Mucosa of descending colon (tissue), 3 donors: ENCODE data around the gene MCHR2. TPM values are rescaled to one million over a fixed set of nuclear protein-coding genes. Genes with fewer than 3 reads are reported as not detected.
A peak's percentile ranks its signal among the peaks of the same experiment; 100 is the strongest.

Experiments
- ATAC-seq: fragments of 200-7000 bp; cut with Tn5 transposase; one replicate; pipeline ENCODE4 v1.9.1; 2020; ENCODE audit warnings: mild to moderate bottlenecking, moderate library complexity
- DNase-seq, 3 donors: peaks; one replicate each; pipeline ENCODE4 v3.0.0-alpha.2; 2020
- H3K36me3 ChIP-seq: fragments of 200-600 bp; one replicate; pipeline ENCODE4 v1.8.0; 2021; ENCODE audit warnings: low read depth, mild to moderate bottlenecking
- H3K4me1 ChIP-seq: fragments of 200-600 bp; one replicate; pipeline ENCODE4 v1.8.0; 2021; ENCODE audit warnings: low read depth, mild to moderate bottlenecking
- H3K4me3 ChIP-seq: fragments of 200-600 bp; one replicate; pipeline ENCODE4 v1.8.0; 2021; ENCODE audit warnings: mild to moderate bottlenecking
- H3K9me3 ChIP-seq: fragments of 200-600 bp; one replicate; pipeline ENCODE4 v1.8.0; 2021; ENCODE audit warnings: mild to moderate bottlenecking
- intact Hi-C, 2 donors: fragments of 100-400 bp; cut with DNase I in 1 of 2; cut with micrococcal nuclease in 1 of 2; formaldehyde crosslinking; loops; one replicate each; pipeline versions ENCODE4 v1.11.0 to v1.11.1; 2022; cut with DNase I, micrococcal nuclease
- total RNA-seq, 3 donors: library from RNA; stranded (reverse); fragmentation: NEBNext Ultra II Directional in 2 of 3; extraction: Animal tissue kit (Norgen Biotek cat#: 25700) in 2 of 3; gene quantifications; one replicate each; pipeline versions ENCODE4 v1.2.1 to v1.2.4, GENCODE V29; 2021 to 2023
- TF ChIP-seq, protein P1 (sequence below): fragments of 200-600 bp; IDR thresholded peaks from one replicate; pipeline ENCODE4 v1.8.0; 2022; ENCODE audit warnings: antibody characterized with exemption, mild to moderate bottlenecking
- donor health status: DM: no; HTN: no; CAD: no; lungs with moderate emphysema.
- donor health status: DM: no; HTN: no; CAD: no.
- donor health status: DM: no; HTN: yes; CAD: no.

MCHR2 gene
- total RNA-seq, 3 donors from 2014 or later: not detected

DNA sequence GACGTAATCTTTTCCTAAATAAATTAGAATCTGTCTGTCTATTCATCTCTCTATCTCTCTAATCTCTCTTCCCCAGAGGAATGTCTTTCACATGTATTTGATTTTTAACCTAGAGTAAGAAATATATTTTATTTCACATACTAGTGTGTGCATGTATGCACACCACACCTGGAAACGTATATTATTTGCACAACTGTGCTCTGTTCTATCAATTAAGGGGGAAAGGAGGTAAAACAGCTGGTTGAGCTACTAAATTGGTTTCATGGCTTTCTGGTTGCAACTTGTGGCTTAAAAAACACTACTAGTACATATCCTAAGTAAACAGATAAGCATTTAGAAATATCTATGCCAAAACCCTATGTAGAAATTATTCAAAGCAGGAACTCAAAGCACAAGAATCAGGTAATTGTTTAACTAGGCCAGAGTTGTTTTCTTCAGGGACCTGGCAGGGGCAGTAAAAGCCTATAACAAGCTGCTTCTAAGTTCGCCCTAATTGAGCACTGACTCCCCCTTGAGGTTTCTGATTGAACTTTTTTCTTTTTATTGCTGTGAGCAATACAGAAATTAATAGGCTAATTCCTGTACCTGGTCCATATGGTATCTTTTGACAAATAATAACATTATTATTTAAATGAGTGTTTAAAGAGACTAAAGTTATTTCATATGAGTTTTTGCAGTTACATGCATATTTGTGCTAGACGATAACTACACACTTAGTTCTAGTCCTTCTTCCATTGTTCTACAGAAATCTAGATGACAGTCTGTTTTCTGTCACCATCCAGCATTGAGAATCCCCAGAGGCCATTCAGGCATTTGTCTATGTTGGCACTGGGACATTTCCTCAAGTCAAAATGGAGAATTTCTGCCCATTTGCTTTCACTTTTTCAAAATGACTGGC is 88.6 kb downstream of the MCHR2 start:
- DNase-seq (peak in 1 of 3 donors; percentile 6), ATAC-seq (peak; percentile 49)
- H3K9me3 ChIP-seq: no peaks in the 10 kb centered on the region
- intact Hi-C loops: no loop called here
- TF ChIP-seq, protein P1, sequence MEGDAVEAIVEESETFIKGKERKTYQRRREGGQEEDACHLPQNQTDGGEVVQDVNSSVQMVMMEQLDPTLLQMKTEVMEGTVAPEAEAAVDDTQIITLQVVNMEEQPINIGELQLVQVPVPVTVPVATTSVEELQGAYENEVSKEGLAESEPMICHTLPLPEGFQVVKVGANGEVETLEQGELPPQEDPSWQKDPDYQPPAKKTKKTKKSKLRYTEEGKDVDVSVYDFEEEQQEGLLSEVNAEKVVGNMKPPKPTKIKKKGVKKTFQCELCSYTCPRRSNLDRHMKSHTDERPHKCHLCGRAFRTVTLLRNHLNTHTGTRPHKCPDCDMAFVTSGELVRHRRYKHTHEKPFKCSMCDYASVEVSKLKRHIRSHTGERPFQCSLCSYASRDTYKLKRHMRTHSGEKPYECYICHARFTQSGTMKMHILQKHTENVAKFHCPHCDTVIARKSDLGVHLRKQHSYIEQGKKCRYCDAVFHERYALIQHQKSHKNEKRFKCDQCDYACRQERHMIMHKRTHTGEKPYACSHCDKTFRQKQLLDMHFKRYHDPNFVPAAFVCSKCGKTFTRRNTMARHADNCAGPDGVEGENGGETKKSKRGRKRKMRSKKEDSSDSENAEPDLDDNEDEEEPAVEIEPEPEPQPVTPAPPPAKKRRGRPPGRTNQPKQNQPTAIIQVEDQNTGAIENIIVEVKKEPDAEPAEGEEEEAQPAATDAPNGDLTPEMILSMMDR: no peak
- H3K4me3 ChIP-seq: no peak overlapping the region
- H3K4me1 ChIP-seq: no peaks in the 10 kb centered on the region
- H3K36me3 ChIP-seq: no peaks in the 10 kb centered on the region

DNA sequence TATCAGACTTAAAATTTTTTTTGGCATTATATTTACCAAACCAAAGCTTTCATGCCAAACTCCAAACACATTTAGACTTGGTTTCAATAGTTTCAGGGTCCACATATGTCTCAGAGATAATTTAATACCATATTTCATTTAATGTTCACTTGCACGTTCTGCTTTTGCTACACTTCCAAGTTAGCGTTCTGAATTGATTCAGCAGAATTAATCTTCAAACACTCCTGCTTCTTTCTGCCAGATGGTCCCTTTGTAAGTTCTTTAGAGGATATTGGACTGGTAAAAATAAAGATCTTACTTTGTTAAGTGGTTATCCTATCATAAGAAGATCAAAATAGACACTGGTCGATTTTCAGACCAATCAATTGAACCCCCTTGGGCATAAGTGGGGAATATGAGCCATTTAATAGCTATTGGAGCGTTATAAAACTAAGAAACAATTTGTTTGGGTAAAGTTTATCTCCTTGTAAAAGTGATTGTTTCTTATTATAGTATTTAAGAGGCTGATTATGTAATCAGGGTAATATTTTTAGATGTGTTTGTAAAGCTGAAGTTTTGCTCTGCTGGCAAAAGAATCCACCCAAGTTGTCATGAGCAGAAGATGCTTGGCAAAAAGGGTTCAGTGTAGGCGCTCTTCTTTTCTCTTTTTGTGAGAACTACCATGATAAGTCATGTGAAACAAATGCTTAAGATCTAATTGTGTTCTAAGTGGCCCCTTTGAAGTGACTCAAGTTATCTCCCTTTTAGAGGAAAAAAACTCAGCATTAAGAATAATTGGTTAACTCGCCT is 92.2 kb downstream of the MCHR2 start:
- intact Hi-C loops: no loop called here
- Histone ChIP-seq H3K36me3 (no peaks in the 10 kb centered on the region), H3K4me1 (no peaks in the 10 kb centered on the region), H3K9me3 (no peaks in the 10 kb centered on the region), H3K4me3 (no peak overlapping the region)
- no peak for DNase-seq
- ATAC-seq: no peak
- TF ChIP-seq, protein P1: no peak

DNA sequence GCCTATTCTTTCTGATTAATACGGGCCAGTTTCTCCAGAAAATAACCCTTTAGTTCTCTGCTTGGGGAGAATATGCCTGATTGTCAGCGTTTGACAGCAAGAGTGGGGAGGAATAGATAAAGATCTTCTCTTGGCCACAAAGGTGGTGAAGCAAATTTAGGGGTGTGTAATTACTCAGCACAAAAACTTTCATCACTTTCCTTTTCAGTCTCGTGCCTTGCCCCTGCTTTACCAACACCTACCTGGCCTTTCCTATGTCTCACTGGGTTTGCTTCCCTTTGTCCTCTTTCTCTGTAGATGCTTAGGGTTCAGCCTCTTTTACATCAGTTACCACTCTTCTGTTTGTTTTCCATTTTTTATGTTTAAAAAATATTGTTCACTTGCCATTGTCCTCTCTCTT is 99.2 kb downstream of the MCHR2 start:
- intact Hi-C loops: no loop called here

DNA sequence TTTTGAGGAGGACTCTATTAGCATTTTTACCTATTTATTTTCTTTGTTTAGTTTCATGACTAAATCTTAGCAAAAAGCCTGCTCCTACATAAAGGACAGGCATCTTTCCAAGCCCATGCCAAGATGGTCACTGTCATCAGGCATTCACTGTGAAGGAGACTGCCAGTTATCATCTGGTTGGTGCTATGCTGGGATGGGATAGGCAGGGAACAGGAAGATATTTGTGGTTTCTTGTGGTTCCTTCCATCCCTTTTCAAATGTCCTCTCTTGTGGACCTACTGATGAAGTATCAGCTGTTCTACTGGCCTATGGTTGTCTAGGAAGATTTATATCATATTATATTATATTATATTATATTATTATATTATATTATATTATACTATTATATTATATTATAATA is 107.0 kb downstream of the MCHR2 start:
- Histone ChIP-seq H3K9me3 (no peaks in the 10 kb centered on the region), H3K4me1 (no peaks in the 10 kb centered on the region), H3K4me3 (no peak overlapping the region), H3K36me3 (no peaks in the 10 kb centered on the region)
- TF ChIP-seq, protein P1: no peak
- DNase-seq (no peak), ATAC-seq (no peak)
- intact Hi-C loops: no loop called here

More for the DNA sequence above, 99.2 kb downstream of the MCHR2 start:
- H3K9me3 ChIP-seq: no peaks in the 10 kb centered on the region
- H3K4me1 ChIP-seq: no peaks in the 10 kb centered on the region
- TF ChIP-seq, protein P1: no peak
- ATAC-seq: no peak
- DNase-seq: no peak
- no peak overlapping the region for H3K4me3 ChIP-seq
- no peaks in the 10 kb centered on the region for H3K36me3 ChIP-seq

DNA sequence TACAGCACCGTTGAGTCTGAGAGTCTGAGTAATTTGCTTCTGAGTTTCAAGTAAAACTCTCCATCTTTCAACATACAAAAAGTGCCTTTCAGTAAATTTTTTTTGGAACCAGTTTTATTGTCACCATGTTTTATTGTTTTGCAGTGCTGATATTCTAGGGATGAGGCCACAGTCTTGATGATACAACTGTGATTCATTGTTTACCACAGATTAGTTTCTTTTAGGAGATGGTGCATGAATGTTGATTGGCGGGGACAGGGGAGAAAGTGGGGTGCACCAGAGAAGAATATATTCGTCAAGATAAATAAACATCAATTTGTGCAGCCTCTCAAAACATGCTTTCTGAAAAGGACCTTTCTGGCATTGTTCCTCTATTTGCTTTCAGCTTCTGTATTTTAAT is 109.0 kb downstream of the MCHR2 start:
- no peaks in the 10 kb centered on the region for H3K9me3 ChIP-seq
- no peaks in the 10 kb centered on the region for H3K4me1 ChIP-seq
- TF ChIP-seq, protein P1: no peak
- DNase-seq: no peak
- ATAC-seq: no peak
- no peaks in the 10 kb centered on the region for H3K36me3 ChIP-seq
- no peak overlapping the region for H3K4me3 ChIP-seq
- intact Hi-C loops: no loop called here
